NK-92 (cell line): ENCODE measurements around the gene BRD4.

Experiments
- DNase-seq: peaks from one replicate; lab custom pipeline; 2025; ENCODE audit not compliant: unreplicated experiment; lab: John Stamatoyannopoulos, UW

The BRD4 gene

DNA sequence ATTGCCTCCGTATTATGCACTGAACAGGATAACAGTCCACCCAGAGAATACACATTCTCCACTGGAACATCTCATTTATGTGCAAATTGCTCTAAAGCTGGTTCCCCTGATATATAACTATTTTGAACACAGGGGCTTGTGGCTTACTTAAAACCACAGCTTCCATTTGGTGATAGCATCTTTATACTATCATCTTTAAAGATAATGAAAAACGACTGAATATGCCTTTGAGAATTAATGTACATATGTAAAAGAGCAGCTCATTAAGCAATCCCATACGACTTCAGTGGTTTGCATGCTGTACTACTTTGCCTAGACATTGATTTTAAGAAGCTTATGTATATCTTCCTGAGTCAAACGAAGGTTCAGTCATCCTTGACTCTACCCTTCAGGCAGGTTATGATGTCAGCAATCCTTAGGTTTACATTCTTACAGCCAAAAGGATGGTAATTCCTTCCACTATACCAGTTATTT is 40.8 kb downstream of the BRD4 start:
- DNase-seq, result no peak

DNA sequence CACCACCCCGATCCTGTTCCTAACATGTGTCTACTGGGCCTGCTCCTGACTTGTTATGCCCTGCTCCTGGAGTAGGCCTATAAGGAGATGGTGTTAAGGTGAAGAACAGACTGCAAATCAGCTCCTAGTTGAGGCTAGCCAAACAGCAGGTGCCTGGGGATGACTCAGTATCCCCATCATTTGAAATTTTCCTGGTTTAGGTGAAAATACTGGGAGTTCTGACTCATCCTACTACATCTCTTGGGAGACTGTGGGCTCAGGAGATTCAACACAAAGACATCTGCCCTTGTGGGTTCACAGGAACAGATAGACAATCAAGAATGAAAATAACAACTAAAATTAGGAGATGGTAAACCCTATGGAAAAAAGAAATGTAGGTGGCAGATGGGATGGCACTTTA is 41.2 kb downstream of the BRD4 start:
- DNase-seq, result no peak

DNA sequence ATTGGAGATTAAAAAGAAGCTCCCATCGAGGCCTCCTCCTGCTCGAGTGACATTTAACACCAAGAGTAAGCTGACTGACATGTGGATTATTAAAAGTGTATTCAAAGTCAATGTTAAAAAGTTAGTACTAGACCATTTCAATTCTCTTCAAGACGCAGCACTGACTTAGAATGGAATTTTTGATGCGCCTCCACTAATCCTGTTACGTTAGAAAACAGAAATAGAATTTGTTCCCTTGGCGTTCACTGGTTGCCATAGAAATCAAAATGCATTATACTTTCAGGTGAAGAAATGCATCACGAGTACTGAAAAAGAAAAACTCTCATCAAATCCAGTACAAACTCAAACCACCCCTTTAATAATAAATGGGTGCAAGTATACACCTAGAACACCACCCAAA is 42.2 kb downstream of the BRD4 start:
- DNase-seq, result no peak

DNA sequence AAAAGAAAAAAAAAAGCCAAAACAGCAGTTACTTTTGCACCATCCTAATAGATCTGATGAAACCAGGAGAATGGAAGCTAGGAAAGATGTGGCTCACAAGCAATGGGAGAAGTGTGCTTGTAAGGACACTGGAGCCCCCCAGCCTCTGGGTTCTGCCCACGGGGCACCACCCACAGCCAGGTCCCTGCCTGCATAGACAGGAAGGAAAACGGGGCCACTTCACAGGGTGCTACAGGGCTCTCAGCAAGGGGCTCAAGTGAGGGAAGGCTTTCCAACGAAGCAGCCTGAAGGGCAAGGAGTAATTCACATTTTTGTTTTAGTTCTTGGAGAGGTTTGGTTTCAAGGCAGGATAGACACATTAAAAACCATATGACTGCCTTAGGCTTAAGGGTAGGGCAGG is 42.7 kb downstream of the BRD4 start:
- DNase-seq, result no peak

DNA sequence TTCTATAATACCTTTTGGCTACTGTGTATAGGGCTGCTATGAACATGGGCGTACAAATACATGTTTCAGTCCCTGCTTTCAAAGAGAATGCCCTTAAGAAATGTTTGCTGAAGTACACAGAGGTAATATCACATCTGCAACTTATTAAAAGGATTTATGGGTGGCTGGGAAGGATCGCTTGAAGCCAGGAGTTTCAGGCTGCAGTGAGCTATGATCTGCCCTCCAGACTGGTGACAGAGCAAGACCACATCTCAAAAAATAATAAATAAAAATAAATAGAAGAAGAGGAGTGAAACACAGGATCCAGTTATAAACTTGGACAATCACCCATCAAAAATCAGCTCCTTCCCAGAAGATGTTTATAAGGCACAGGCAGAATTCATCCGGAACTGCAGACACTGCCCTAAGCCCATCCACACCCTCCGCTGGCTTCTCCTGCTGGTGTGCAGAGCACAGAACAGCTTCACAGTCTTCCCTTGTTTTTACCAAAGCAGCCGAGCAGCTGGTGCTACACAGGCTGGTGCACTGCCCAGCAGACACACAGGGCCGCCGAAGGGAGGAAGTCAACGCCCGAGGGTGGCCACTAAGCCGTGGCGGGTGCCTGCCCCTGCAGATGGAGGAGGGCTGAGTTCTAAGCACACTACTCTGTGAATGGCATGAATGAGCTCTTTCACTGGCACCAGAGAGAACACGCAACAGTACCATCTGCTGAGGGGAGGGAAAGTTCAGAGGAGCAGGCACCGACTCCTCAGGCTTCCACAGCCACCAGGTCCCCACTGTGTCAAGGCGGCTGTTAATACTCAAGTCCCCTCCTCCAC is 44.0 kb downstream of the BRD4 start:
- no peak for DNase-seq

DNA sequence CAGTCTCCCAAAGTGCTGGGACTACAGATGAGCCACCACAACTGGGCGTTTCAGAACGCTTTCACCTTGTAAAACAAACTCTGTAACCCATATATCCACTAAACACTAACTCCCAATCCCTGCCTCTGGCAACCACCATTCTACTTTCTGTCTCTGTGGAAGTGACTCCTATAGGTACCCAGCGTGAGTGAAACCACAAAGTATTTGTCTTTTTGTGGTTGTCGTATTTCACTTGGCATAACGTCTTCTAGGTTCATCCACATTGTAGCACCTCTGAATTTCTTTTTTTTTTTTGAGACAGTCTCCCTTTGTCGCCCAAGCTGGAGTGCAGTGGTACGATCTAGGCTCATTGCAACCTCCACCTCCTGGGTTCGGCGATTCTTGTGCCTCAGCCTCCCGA is 44.8 kb downstream of the BRD4 start:
- DNase-seq, result no peak

DNA sequence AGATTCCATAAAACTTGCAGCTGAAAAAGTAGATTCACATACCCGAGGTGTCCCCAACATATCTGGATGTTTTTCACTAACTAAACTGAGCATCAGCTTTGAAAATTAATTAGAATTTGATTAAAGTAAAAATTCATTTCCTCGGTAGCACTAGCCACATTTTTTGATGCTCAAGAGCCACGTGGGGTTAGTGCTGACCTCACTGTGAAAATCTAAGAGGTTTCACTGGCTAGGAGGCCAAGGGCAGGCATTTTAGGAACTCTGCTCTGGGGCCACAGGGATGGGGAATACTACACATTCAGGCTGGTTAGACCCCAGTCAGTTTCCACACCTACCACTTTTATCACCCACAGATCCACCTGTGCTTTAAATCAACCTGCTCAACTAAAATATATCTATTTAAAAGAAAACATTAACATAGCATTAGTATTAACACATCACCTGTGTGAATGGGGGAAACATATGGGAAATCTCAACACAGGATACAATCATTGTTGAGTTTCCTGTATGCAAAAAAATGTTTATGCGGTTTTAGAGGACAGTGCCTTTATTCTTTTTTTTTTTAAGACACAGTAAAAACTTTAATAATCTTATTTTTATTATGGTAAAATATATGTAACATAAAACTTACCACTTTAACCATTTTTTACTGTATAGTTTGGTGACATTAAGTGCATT is 45.5 kb downstream of the BRD4 start:
- no peak for DNase-seq

DNA sequence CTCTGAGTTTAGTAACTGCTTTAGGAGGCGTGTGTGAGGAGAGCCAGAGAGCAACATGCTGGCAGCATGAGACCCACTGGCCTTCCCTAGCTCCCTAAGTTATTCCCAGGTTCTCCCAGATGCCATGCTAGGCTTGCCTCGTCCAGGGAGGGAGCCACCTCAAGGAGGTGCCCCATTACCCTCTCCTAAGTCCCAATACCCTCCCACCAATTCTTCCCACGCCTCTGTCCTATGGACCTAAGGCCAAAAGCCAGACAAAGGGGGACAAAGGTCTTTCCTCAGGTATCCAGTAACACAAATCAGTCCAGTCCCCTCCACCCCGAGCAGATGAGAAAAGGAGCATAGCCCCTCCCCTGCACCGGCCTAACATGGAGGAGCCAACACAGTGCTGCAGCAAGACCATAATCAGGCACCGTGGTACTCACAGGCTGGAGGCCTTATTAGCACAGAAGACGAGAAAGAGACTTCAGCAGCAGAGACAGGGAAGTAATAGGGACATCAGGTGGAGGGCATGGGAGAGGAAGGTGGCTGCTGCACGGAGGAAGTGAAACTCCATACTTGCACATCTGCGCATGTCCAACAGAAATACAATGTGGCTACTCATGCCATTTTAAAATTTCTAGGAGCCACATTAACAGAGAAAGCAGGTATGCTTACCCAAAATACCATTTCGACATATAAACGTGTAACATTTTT is 46.3 kb downstream of the BRD4 start:
- DNase-seq, result no peak

DNA sequence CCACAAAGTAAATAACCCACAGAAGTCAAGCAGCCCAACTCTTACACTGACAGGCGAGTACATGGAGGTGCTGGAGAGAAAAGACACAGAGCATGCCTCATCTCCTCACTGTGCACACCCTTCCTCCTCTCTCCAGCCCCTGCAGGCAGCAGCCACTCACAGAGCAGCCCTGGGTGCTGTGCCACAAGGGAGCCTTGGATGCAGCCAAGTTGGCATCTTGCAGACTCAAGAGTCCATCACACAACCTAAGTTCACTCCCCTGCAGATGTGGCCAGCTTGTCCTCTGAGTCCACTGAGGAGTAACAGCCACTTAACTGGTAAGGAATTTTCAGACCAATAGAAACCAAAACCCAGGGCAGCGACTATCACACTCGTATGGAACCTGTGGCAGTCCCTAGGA is 47.4 kb downstream of the BRD4 start:
- DNase-seq, result no peak

DNA sequence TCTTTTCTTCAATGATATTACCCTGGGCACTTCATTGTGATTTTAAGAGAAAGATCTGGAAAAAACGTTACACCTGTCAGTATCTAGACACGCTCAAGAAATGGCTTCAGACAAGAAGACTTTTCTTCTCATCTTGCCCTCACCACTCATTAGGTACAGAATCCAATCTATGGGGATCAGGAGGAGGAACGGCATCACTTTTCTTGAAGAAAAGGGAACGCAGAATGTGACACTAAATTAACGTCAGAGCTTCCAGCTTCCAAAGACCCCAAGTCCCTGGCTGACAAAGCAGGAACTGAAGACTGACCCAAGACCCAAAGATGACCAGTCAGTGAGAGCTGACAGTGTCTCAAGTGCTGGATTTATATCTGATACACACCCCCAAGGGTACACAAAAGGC is 48.2 kb downstream of the BRD4 start:
- no peak for DNase-seq

DNA sequence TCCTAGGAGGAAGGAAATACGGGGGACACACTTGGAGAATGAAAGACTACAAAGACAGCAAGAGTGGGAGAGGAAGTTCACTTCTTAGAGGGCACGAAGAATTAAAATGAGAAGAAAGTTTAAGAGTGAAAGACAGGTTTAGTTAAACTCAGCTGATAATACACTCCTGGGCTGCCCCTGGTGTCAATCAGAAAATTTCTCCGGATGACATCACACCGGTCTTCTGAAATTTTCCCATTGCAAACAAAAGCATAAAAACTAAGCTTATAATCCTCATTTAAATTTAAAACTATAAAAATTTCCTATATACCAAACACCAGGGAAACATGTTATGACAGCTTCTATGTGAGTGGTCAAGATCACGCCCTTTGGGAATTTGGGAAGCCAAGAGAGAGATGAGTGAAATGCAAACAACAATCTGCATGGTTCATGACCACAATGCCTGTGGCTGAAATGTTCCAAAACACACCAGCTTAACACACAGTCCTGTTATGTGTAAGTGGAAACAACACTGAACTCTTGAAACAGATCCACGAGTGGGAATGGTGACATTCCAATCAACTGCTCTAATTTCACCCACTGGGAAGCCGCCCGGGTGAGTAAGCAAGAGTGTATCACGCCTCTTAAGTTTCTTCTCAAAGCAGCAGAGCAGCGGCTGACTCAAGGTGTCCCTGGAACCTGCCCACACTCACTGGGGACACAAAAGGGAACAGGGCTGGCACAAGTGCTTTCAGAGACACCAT is 49.0 kb downstream of the BRD4 start:
- no peak for DNase-seq

DNA sequence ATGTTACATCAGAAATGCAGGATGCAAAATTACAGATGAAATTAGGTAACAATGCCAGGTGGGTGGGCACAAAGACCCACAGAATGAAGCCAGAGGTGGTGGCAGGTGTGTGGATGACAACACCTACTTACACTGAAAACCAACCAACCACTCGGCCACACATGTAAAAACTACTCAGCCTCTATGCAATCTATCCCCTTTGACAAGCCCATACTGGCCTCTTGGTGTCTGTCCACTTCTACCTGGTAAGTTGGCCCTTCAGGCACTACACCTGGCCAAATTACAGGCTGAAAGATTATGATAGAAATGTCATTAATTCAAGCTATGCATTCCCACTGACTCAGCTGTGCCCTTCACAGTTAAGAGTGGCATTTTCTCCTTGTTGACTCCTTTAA is 50.0 kb downstream of the BRD4 start:
- no peak for DNase-seq

DNA sequence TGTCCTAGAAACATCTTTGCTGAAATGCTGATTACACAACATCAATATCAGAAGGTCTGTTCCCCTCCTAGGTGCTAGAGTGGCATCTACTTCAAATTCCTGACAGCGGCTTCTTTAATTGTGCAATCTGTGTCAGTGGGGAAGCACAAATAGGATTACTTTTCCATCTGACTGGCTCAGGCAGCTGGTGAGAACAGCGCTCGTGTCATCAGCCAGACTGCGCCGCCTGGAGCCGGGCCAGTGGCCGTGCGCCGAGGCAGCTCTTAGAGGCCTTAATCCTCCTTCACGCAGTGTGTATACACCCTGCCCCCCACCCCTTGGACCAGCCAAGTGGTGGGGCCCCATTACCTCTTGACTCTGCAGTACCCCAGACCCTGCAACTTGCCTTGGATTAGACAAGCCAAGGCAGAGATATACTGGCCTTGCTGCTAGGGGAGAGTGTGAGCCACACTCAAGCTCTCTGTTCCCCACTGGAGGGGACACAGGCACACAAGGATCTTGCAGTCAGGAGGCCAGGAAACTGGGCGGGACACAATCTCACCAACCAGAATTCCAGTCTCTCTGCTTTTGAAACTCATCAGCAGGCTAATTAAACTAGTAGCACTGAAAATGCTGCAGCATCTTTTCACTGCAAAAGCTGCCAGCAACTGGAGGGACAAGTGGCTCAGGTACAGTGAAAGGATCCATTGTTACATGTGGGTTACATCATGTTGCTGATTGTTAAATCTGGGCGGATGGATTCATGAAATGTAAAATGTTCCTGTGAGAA is 51.2 kb downstream of the BRD4 start:
- DNase-seq, result no peak

DNA sequence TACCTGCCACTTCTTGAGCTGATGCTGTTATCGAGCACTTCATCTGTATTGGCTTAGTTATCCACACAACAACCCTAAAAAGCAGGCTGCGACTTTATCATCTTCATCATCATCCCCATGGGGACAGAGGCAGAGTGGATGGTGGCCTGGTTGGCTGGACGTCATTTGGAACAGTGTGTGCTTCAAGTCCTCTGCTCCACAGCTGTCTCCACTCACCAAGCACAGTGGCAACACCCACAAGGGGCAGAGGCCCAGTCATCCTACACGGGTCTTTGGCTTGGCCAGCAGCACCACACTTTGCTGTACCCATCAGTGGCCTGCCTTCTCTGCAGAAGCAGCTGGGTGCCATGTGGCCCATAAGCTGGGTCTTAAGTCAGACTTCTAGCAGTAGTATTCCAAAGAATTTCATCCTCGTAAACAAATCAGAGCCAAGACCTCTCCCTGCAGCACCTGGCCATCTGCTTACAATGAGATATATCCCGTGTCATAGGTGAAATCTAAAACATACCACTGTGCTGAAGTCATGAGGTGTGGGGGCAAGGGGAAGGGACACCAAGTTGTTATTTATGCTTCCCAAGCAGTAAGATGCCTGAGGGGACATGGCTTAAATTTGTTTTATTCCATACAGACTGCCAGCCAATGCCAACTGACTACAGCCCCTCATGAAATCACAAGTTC is 52.2 kb downstream of the BRD4 start:
- no peak for DNase-seq

DNA sequence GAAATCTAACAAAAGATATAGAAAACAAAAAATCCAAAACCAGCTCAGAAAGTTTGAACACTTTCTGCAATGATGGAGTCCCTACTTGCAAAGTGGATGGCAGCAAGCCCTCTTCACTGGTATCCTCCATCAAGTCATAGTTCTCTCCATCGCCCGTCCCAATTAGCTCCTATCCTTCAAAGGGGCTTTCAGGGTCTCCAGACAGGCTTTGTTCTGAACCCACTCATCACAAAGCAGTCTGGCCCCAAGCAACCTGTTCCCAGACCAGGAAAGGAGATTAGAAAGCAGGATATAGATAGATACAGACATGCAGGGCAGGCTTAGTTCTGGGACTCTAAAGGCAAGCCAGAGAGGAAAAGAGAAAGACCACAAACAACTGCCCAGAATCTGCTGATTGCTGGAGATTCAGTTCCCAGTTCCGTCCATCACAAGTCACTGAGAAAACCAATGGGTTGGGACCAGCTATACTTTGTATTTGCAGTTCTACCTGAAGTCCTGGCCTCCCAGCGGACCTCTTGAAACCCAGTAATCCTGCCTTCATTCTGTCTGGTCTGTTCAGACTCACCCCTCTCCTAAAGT is 52.9 kb downstream of the BRD4 start:
- DNase-seq, result no peak

DNA sequence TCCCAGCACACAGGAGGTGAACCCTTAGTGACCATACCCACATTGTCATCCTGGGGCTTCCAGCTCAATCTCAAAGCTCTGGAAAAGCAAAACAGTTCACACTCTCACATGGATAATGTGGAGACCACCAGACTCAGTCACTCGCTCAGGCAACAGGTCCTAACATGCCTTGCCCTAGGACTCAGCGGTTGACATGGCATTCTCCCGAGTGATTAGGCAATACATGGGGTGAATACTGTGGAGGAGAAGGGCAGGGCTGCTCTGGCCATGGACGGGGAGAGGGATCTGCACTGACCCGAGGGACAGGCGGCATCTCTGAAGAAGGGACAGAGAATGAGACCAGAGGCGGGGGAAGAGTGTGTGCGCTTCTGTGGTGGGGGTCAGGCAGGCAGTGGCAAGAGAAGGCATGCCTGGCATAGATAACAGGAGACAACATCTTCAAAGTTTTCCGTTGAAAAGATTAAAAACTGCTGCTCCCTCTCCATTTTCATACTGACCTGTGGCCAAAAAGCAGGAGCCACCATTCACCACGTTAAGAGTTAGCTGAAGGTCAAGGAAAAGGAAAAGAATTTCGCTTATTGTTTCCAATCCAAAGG is 55.6 kb downstream of the BRD4 start:
- no peak for DNase-seq

DNA sequence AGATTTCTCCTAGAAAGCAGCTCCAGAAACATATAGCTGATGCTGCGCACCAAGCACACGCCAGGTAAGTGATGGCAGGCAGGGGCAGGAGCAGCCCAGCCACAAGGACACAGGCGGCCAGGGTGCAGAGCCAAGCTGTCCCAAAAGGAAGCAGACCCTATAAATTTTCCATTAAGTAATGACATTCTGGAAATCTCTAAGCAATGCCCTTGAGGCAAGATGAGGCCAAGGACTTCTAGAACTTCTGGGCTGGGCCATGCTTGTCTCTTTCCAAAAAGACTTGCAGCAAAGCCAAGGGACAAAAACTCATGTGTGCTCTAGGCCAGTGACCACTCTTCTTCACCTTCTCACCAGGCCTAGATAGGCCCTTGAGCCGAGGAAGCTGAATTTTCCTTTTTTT is 57.9 kb downstream of the BRD4 start:
- no peak for DNase-seq

DNA sequence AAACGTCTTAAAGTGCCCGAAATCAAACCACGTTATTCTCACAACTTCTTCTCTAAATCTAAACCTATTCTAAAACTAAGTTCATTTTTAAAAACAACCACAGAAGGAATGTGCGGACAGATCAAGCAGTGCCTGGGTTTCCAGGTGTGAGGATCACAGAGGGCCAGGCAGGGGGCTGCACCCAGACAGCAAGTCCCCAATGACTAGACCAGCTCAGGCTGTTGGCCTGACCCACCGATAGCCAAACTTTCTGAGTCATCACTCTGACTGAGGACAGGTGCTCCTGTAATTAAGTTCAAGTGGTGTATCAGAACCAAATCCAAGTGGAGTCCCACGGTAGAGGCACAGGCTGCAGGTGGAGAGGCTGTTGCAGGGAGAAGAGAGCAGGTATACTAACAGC is 62.5 kb downstream of the BRD4 start:
- DNase-seq, result no peak

DNA sequence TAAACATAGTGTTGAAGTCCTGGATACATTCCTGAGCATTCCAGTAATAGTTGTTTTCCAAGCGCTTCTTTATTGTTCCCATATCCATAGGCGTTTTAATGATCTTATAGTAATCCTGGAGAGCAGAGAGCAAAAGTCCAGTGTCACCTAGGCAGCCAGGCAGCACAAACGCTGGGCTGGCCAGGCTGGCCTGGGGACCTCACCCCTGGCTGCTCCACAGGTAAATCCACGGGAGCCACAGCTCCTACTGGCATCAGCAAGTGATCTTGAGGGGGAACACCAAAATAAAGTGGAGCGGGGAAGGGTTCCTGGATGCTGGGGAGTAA is 63.4 kb downstream of the BRD4 start:
- DNase-seq, result no peak
